Measurements from ENCODE around the gene ALDH1L1. TPM values are rescaled to one million over a fixed set of nuclear protein-coding genes. Genes with fewer than 3 reads are reported as not detected.

Gene ALDH1L1
- total RNA-seq, 1 experiment from 2014 or later: not detected

- H3K9me3 ChIP-seq (ENCODE audit: low read length): no peaks in the 10 kb centered on the region
- no TSS peak for BruUV-seq (replicated peaks)
- H3K79me2 ChIP-seq (ENCODE audit: low read length): no peaks in the 10 kb centered on the region
- ATAC-seq (no peak), DNase-seq (no peak)
- no peaks in the 10 kb centered on the region for H3K36me3 ChIP-seq (ENCODE audit: low read depth, low read length)
- no peaks in the 10 kb centered on the region for H4K20me1 ChIP-seq (ENCODE audit: low read length)
- POLR2A ChIA-PET (ENCODE audit: unreplicated experiment): no interaction called here
- no peaks in the 10 kb centered on the region for H3F3A ChIP-seq (ENCODE audit: low read length, unreplicated experiment)
- no peak overlapping the region for H3K4me2 ChIP-seq (ENCODE audit: low read length)
- no peak overlapping the region for H3K4me3 ChIP-seq (ENCODE audit: low read length)
- intact Hi-C loops (cut with micrococcal nuclease): no loop called here
- no peaks in the 10 kb centered on the region for H3K27me3 ChIP-seq (ENCODE audit: low read length)
- TF ChIP-seq EZH2phosphoT487 (IDR thresholded peaks at IDR 0.05; ENCODE audit: borderline replicate concordance, low read length) (no peak), CTCF (conservative IDR thresholded peaks at IDR 0.05; ENCODE audit: low read depth, low read length) (no peak), EZH2 (IDR thresholded peaks at IDR 0.05; ENCODE audit: low read length, unreplicated experiment) (no peak)
- CTCF ChIA-PET: no interaction called here
- H3K9me2 ChIP-seq (replicated peaks; ENCODE audit: low read length): no peaks in the 10 kb centered on the region
- H3K4me1 ChIP-seq (ENCODE audit: insufficient read depth, low read length): peaks cover 12% of the 10 kb centered on the region
- H3K27ac ChIP-seq (ENCODE audit: low read length): no peak overlapping the region
- no peak overlapping the region for H2AFZ ChIP-seq (ENCODE audit: low read length)
- H3K9ac ChIP-seq (ENCODE audit: low read length): no peak overlapping the region
Observed at GRCh38 chr3:126126811-126127431, 53.5 kb downstream of the ALDH1L1 start.

GRCh38 chr3:126126286-126126685 lies 54.1 kb downstream of the ALDH1L1 start:
- no TSS peak for BruUV-seq (replicated peaks)
- no peak overlapping the region for H3K4me2 ChIP-seq (ENCODE audit: low read length)
- no peak overlapping the region for H2AFZ ChIP-seq (ENCODE audit: low read length)
- no peak overlapping the region for H3K27ac ChIP-seq (ENCODE audit: low read length)
- H3K79me2 ChIP-seq (ENCODE audit: low read length): no peaks in the 10 kb centered on the region
- no peaks in the 10 kb centered on the region for H3K9me3 ChIP-seq (ENCODE audit: low read length)
- H3K9me2 ChIP-seq (replicated peaks; ENCODE audit: low read length): no peaks in the 10 kb centered on the region
- no peak for ATAC-seq
- H3K4me1 ChIP-seq (ENCODE audit: insufficient read depth, low read length): peaks cover 12% of the 10 kb centered on the region
- H3K9ac ChIP-seq (ENCODE audit: low read length): no peak overlapping the region
- no peak overlapping the region for H3K4me3 ChIP-seq (ENCODE audit: low read length)
- no peaks in the 10 kb centered on the region for H4K20me1 ChIP-seq (ENCODE audit: low read length)
- ChIA-PET CTCF (no interaction called here), POLR2A (ENCODE audit: unreplicated experiment) (no interaction called here)
- intact Hi-C loops (cut with micrococcal nuclease): no loop called here
- no peaks in the 10 kb centered on the region for H3K36me3 ChIP-seq (ENCODE audit: low read depth, low read length)
- H3K27me3 ChIP-seq (ENCODE audit: low read length): no peaks in the 10 kb centered on the region
- DNase-seq: no peak
- H3F3A ChIP-seq (ENCODE audit: low read length, unreplicated experiment): no peaks in the 10 kb centered on the region
- no peak for TF ChIP-seq EZH2 (IDR thresholded peaks at IDR 0.05; ENCODE audit: low read length, unreplicated experiment)
- no peak for TF ChIP-seq CTCF (conservative IDR thresholded peaks at IDR 0.05; ENCODE audit: low read depth, low read length)
- no peak for TF ChIP-seq EZH2phosphoT487 (IDR thresholded peaks at IDR 0.05; ENCODE audit: borderline replicate concordance, low read length)

- intact Hi-C loops (cut with micrococcal nuclease): no loop called here
- H3K9ac ChIP-seq (ENCODE audit: low read length): no peak overlapping the region
- no peak overlapping the region for H3K4me3 ChIP-seq (ENCODE audit: low read length)
- no peak overlapping the region for H2AFZ ChIP-seq (ENCODE audit: low read length)
- ChIA-PET CTCF (no interaction called here), POLR2A (ENCODE audit: unreplicated experiment) (no interaction called here)
- H3K9me3 ChIP-seq (ENCODE audit: low read length): no peaks in the 10 kb centered on the region
- ATAC-seq (no peak), DNase-seq (no peak)
- no peak for TF ChIP-seq EZH2 (IDR thresholded peaks at IDR 0.05; ENCODE audit: low read length, unreplicated experiment)
- no peak for TF ChIP-seq CTCF (conservative IDR thresholded peaks at IDR 0.05; ENCODE audit: low read depth, low read length)
- TF ChIP-seq EZH2phosphoT487 (IDR thresholded peaks at IDR 0.05; ENCODE audit: borderline replicate concordance, low read length): no peak
- H3K9me2 ChIP-seq (replicated peaks; ENCODE audit: low read length): no peaks in the 10 kb centered on the region
- no TSS peak for BruUV-seq (replicated peaks)
- H3K4me1 ChIP-seq (ENCODE audit: insufficient read depth, low read length): peaks cover 12% of the 10 kb centered on the region
- H3K4me2 ChIP-seq (ENCODE audit: low read length): no peak overlapping the region
- H3K79me2 ChIP-seq (ENCODE audit: low read length): no peaks in the 10 kb centered on the region
- H3K27me3 ChIP-seq (ENCODE audit: low read length): no peaks in the 10 kb centered on the region
- H3K27ac ChIP-seq (ENCODE audit: low read length): no peak overlapping the region
- H3K36me3 ChIP-seq (ENCODE audit: low read depth, low read length): no peaks in the 10 kb centered on the region
- H3F3A ChIP-seq (ENCODE audit: low read length, unreplicated experiment): no peaks in the 10 kb centered on the region
- no peaks in the 10 kb centered on the region for H4K20me1 ChIP-seq (ENCODE audit: low read length)
Observed at GRCh38 chr3:126125781-126126251, 54.6 kb downstream of the ALDH1L1 start.

All from PC-3 (cell line).